ENCODE measurements around the gene RAP2B.

The RAP2B gene

GRCh38 chr3:153215497-153215896 lies 53.5 kb downstream of the RAP2B start:
- no peak for DNase-seq (ENCODE audit: extremely low read depth, insufficient read length)
- H3K27me3 ChIP-seq (replicated peaks; ENCODE audit: control insufficient read depth, insufficient read depth, low read length): no peaks in the 10 kb centered on the region
- H3K36me3 ChIP-seq (ENCODE audit: control insufficient read depth, insufficient read depth, low read length): no peaks in the 10 kb centered on the region
- no peak overlapping the region for H3K4me3 ChIP-seq (replicated peaks; ENCODE audit: low read depth, low read length)
- no peak for TF ChIP-seq CTCF (IDR thresholded peaks at IDR 0.05; ENCODE audit: insufficient read depth, low read length, poor library complexity, severe bottlenecking)

- no peak for TF ChIP-seq CTCF (IDR thresholded peaks at IDR 0.05; ENCODE audit: insufficient read depth, low read length, poor library complexity, severe bottlenecking)
- H3K36me3 ChIP-seq (ENCODE audit: control insufficient read depth, insufficient read depth, low read length): no peaks in the 10 kb centered on the region
- no peak for DNase-seq (ENCODE audit: extremely low read depth, insufficient read length)
- H3K4me3 ChIP-seq (replicated peaks; ENCODE audit: low read depth, low read length): no peak overlapping the region
- H3K27me3 ChIP-seq (replicated peaks; ENCODE audit: control insufficient read depth, insufficient read depth, low read length): no peaks in the 10 kb centered on the region
Observed at GRCh38 chr3:153215966-153216365, 53.9 kb downstream of the RAP2B start.

GRCh38 chr3:153216928-153217327 lies 54.9 kb downstream of the RAP2B start:
- no peak for TF ChIP-seq CTCF (IDR thresholded peaks at IDR 0.05; ENCODE audit: insufficient read depth, low read length, poor library complexity, severe bottlenecking)
- DNase-seq (ENCODE audit: extremely low read depth, insufficient read length): no peak
- Histone ChIP-seq H3K27me3 (replicated peaks; ENCODE audit: control insufficient read depth, insufficient read depth, low read length) (no peaks in the 10 kb centered on the region), H3K36me3 (ENCODE audit: control insufficient read depth, insufficient read depth, low read length) (no peaks in the 10 kb centered on the region), H3K4me3 (replicated peaks; ENCODE audit: low read depth, low read length) (no peak overlapping the region)

- no peak overlapping the region for H3K4me3 ChIP-seq (replicated peaks; ENCODE audit: low read depth, low read length)
- TF ChIP-seq CTCF (IDR thresholded peaks at IDR 0.05; ENCODE audit: insufficient read depth, low read length, poor library complexity, severe bottlenecking): no peak
- no peaks in the 10 kb centered on the region for H3K27me3 ChIP-seq (replicated peaks; ENCODE audit: control insufficient read depth, insufficient read depth, low read length)
- DNase-seq (ENCODE audit: extremely low read depth, insufficient read length): no peak
- H3K36me3 ChIP-seq (ENCODE audit: control insufficient read depth, insufficient read depth, low read length): no peaks in the 10 kb centered on the region
Observed at GRCh38 chr3:153219146-153219545, 57.1 kb downstream of the RAP2B start.

Data from GM06990 (cell line).